ENCODE data around the gene TBCD.
"Not testable (repeated sequence)": the region's sequence is repeated elsewhere in the genome, so short reads cannot be mapped to it uniquely, and the experiment has no call there.

The TBCD gene

GRCh38 chr17:82979718-82980117 lies 227.9 kb downstream of the TBCD start:
- DNase-seq = no peak

- no peak for DNase-seq
Measured at GRCh38 chr17:82980632-82981031, 228.8 kb downstream of the TBCD start.

GRCh38 chr17:82981141-82981730 lies 229.4 kb downstream of the TBCD start:
- DNase-seq = no peak

GRCh38 chr17:82983510-82984248 lies 231.8 kb downstream of the TBCD start:
- no peak for DNase-seq

GRCh38 chr17:82984249-82984617 lies 232.4 kb downstream of the TBCD start:
- DNase-seq = not testable (repeated sequence)

GRCh38 chr17:82984751-82985427 lies 233.0 kb downstream of the TBCD start:
- DNase-seq = no peak

GRCh38 chr17:82985428-82985805 lies 233.6 kb downstream of the TBCD start:
- no peak for DNase-seq

GRCh38 chr17:82985973-82986372 lies 234.1 kb downstream of the TBCD start:
- DNase-seq = no peak

- not testable (repeated sequence) for DNase-seq
Measured at GRCh38 chr17:82989051-82989450, 237.2 kb downstream of the TBCD start.

- no peak for DNase-seq
Measured at GRCh38 chr17:82989881-82990280, 238.0 kb downstream of the TBCD start.

- DNase-seq = no peak
Measured at GRCh38 chr17:82993005-82993404, 241.1 kb downstream of the TBCD start.
